Cortex of kidney (tissue), 1 donor: Measurements from ENCODE around the gene GRIFIN.
"Not testable (repeated sequence)": the region's sequence is repeated elsewhere in the genome, so short reads cannot be mapped to it uniquely, and the experiment has no call there.

Experiments
- DNase-seq: peaks from one replicate; lab custom pipeline; 2025; lab: John Stamatoyannopoulos, UW

GRIFIN gene

DNA sequence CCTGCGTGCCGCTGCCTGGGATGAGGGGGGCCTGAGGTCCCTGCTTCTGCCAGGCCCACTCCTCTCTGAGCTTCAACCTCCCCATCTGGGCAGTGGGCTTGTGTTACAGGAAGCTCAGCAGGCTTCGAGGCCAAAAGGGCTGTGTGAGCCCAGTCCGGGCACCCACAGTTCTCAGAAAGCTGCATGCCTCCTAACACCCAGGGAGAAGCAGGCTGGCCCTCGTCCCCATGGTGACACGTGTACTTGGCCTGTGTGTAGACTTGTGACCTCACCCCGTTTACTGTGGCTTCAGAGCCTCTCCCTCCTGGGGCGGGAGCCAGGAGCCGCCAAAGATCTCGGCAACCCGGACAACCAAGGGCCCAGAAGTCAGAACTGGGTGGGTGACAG is 2.2 kb upstream of the GRIFIN start:
- no peak for DNase-seq

DNA sequence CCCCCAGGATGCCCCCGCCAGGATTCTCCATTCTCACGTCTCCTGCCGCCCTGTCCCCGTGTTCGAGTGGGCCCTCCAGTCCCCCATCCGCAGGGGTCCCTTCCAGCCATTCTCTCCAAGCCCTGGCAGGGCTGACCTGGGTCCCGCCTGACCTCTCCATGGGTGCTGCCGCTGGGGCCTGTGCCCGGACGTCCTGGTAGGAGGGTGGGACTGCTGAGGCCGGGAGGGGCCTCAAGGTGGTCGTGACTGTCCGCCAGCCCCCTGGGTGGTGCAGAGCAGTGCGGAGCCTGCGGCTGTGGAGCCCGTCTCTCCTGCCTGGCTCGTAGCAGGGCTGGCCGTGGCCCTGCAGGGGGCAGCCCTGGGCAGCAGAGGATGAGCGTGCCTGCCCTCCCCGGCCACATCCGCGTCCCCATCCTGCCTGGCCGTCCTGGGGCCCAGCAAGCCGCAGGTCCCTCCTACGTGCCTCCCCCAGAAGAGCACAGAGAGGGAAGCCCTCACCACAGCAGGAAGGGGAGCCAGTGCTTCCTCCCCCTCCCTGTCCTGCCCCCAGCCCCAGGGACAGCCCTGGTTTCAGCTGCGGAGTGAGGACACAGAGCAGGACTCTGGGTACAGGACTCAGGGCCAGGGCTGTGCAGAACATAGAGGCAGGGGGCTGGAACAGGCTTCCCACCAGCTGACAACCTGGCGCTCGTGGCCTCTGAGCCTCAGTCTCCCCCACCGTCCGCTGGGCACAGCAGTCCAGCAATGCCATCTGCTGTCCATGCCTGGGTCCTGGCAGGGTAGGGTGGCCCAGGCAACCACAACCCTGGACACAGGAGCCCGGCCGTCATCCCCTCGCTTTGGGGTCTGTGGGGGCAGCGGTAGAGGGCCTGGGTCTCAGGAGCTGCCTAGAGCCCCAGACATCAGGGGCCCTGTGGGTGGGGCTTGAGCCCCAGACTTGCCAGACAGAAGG is 1.5 kb upstream of the GRIFIN start:
- no peak for DNase-seq

DNA sequence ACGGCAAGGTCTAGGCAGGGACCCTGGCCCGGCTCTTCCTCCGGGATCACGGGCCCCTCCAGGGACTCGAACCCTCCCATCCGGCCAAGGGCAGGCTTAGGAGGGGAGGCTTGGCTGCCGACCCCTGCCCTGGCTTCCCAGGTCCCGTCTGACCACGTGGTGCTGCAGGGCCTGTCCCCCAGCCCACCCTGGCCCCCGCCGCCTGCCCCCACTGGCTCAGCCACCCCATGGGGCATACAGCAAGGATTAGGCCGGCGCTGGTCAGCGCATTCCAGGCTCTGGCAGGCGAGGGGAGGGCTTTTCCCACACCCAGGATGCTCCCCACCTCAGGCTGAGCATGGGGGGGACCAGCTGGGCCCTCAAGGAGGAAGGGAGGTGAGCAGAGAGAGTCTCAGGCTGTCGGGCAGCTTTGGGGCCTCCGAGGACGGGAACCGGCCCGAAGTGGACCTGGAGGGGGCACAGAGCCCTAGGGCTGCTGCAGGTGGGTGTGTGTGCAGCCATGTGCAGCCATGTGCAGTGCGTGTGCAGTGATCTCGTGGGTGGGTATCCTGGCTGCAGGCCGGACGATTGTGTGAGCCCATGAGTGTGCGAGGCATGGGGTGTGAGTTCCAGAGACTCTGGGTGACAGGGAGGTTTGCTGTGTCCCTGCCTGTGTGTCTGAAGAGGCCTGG is 713 bp upstream of the GRIFIN start:
- DNase-seq: no peak

DNA sequence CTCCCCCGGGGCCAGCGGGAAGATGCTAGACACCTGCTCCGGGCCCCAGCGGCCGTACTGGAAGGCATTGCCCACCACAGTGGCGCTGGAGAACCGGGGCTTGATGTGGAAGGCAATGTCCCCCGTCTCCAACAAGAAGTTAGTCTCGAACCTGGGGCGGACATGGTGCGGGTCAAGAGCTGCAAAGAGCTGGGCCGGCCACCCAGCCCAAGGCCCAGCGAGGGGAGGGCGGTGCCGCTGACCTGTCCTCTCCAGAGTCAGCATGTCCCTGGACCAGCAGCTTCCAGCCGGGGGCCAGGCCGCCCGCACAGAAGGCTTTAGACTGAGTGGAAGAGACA is 551 bp downstream of the GRIFIN start:
- DNase-seq: no peak

DNA sequence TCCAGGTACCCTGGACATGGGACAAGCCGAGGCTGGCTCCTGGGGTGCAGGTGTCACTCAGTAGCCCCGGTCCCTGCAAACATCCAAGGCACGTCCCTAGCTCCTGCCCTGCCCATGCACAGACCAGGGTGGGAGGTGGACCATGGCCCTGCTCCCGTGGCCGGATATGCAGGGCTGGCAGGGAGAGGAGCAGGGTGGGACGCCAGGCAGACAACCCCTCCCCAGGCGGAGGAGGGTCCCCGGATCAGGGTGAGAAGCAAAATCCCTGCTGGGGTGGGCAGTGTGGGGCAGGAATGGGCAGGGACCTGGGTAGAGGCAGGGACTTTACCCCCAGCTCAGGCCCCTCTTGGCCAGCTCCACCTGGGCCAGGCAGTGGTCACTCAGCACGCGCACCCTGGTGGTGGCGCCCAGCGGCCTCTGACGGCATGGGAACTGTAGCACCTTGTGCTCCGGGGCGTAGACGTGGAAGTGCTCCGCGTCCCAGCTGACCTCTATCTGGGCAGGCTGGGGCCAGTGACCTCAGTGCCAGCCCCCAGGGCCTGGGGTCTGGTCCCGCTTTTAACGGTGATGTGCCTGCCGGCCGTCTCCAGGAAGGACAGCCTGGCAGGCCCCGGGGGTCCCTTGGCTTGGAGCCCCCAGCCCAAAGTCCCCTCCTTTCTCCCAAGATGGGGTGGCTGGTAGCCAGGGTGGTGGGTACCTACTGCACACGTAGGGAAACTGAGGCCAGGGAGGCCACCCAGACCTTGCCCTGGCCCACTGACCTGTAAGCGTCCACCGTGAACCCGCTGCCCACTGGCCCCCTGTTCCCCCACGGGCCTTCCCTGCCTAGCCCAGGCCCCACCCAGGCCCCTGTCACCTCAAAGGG is 1.2 kb downstream of the GRIFIN start:
- no peak for DNase-seq

DNA sequence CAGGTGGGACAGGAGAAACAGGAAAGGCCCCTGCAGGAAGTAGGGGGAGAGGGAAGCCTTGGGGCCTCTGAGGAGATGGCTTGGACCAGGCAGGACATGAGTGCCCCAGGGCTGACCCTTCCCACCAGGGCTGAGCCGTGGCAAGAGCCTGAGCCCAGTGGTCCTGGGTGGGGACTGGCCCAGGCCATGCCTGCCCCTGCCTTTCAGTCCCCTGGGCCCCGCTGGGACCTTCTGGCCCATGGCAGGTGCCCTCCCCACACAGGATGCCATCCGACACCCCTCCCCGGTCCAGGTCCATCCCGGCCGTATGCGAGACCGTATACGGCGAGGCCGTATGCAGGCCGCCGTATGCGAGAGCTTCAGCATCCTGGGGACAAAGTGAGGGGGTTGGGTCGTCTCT is 2.0 kb downstream of the GRIFIN start:
- DNase-seq: no peak

DNA sequence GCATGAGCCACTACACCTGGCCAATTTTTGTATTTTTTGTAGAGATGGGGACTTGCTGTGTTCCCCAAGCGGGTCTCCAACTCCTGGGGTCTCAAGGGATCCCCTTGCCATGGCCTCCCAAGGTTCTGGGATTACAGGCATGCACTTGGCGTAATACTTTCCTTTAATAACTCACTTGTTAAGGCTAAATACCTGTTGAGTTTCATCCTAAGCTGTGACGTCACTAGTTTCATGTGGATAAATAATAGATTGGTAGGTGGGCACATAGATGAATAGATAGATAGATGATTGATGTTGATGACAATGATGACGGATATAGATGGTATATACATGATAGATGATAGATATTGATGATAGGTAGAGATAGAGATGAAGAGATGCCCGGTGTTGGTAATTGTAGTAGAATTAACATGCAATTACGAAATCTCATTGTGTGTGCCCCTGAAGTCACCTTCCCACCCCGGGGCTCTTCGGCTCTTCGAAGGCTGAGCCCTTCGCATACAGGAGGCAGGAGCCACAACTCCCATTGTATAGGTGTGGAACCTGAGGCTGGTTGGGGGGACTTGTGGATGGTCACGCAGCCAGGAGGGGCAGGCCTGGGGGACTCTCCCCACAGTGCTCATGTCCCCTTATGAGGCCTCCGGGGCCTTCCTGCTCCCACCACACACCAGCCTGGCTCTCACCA is 2.6 kb downstream of the GRIFIN start:
- DNase-seq: no peak

DNA sequence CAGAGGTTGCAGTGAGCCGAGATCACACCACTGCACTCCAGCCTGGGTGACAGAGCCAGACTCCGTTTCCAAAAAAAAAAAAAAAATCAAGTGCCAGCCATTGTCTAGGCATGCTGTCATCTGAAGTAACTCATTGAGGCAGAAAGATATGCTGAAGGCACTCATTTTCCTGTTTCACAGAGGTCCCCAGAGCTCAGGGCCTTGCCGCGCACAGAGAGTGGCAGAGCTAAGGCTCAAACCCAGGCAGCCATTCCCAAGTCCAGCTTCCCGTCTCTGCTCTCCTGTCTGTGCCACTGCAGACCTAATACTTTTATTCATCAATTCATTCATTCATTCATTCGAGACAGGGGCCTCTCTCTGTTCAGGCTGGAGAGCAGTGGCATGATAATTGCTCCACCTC is 3.5 kb downstream of the GRIFIN start:
- no peak for DNase-seq

DNA sequence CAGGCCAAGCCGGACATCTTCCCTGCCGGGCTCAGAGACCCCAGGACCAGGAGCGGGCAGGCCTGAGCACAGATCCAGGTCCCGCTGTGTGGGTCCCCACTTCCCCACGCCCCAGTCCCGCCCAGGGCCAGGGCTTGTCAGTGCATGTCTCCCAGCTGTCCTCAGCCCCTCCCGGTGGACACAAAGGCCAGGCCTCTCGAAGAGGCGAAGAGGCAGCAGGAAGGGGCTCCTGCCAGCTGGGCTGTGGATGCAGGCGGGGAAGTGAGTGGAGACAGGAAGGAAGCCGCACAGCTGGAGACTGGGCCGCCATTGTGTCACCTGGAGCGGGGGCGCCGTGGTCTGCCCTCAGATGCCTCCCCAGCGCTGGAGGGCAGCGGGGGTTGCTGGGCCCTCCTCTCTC is 4.8 kb downstream of the GRIFIN start:
- no peak for DNase-seq

DNA sequence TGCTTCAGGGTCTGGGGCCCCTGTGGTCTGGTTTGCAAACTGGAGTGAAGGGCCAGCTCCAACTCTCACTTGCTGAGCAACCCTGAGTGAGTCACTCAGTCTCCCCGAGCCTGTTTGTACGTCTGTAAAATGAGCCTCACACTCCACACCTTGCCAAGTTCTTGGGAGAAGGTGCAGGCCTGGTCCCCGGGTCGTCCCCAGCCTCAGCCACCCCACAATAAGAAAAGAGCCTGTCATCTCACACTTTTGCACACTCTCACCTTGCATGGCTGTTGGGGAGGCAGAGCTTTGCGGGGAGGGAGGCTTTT is 5.2 kb downstream of the GRIFIN start:
- DNase-seq: no peak

DNA sequence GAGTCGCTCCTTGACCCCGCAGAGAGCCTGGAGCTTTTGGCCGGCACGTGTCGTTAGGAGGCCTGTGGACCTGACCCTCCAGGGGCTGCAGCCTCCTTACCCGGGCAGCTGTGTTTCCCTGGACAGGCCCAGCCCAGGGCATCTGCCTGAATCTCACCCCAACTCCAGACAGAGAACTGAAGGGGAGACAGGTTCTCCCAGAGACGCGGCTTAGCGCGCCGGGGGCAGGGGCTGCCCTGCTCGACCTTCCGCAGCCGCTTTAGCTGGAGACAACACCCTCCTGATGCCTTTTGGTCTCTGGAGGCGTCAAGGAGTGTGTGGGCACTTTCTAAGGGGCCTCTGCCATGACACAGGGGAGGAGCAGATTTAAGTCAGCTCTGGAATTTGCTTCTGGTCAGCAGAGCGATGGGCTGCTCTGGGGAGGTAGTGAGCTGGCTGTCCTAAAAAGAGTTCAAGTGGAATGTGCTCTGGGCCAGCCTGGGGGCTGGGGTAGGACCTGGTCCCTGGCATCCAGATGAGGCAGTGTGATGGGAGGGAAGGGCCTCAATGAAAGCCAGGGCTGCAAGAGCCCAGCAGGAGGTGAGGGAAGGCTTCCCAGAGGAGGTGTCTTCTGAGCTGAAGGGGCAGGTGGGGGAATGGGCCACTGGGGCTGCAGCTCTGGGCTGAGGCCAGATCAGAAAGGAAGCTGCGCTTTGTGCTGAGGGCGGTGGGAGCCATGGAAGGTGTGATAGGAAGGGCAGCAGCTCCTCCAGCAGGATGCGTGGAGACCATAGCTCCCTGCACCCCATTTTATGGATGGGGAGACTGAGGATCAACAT is 5.8 kb downstream of the GRIFIN start:
- DNase-seq: no peak

DNA sequence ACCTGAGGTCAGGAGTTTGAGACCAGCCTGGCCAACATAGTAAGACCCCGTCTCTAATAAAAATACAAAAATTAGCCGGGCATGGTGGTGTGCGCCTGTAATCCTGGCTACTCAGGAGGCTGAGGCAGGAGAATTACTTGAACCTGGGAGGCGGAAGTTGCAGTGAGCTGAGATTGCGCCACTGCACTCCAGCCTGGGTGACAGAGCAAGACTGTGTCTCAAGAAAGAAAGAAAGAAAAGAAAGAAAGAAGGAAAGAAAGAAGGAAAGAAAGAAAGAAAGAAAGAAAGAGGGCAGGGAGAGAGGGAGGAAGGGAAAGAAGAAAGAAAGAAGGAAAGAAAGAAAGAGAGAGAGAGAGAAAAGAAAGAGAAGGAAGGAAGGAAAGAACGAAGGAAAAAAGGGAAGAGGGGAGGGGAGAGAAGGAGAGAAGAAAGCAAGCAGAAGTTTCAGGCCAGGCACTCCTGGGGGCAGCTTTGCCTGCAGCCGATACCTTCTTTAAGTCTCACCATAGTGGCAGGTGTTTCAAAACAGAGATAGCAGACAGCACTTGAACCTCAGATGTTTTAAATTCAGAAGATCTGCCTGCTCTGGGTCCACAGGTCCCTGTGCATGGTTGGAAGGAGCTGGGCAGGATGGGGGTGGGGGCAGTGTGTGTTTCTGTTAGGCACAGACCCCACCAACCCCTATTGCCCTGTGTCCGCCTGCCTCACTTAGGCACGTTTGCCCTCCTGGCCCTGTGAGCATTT is 6.6 kb downstream of the GRIFIN start:
- DNase-seq: not testable (repeated sequence)

DNA sequence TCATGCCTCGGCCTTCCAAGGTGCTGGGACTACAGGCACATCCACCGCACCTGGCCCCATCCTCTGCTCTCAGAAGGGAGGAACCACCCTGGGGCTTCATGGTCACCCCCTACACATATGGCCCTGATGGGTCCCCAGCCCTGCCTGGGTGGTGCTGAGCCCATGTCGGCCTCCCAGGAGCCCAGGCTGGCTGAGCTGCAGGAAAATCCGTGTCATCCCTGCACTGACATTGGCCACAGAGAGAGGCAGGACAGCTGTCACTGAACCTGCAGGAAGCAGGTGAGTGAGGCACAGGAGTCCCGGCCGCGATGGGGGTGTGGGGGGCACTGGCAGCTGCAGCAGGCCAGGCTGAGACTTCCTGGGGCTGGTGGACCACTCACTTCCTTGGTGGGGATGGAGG is 8.0 kb downstream of the GRIFIN start:
- no peak for DNase-seq

DNA sequence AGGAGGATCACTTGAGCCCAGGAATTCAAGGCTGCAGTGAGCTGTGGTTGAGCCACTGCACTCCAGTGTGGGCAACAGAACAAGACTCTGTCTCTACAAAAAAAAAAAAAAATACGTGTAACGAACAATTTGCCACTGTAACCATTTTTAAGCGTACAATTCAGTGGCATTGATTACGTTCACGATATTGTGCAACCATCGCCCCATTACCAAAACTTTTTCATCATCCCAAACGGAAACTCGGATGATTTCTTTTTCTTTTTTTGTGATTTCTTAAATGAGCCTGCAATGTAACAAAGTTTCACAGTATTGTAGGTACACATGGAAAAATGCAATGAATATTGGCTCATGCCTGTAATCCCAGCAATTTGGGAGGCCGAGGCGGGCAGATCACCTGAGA is 9.5 kb downstream of the GRIFIN start:
- DNase-seq: no peak

DNA sequence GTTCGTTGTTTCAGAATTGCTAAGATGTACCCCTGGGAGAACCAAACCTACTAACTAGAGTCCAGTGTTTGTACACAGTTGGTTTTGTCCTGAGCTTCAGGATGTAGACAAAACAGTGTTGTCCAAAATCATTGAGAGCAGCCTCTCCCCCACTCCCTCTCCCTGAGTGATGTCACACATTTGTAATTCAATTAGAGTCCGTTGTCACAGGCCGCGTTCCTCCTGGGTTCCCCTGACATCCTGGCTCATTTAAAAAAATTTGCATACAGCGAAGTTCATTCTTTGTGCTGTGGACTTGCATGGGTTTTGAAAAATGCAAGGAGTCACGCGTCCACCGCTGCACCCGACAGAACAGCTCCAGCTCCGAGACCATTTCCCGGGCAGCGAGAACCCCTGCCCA is 10.3 kb downstream of the GRIFIN start:
- no peak for DNase-seq

DNA sequence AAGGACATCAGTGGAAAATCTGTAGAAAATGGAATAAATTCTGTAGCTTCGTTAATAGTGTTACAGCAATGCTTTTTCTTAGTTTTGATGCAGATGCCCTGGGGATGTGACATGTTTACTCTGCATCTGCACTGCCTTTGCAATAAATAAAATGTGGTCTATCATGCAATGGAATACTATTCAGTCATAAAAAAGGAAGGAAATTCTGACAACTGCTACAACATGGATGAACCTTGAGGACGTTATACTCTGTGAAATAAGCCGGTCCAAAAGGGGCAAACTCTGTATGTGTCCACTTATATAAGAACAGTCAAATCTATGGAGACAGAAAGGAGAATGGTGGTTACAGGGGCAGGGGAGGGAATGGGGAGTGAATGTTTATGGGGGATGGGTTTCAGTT is 13.5 kb downstream of the GRIFIN start:
- no peak for DNase-seq

DNA sequence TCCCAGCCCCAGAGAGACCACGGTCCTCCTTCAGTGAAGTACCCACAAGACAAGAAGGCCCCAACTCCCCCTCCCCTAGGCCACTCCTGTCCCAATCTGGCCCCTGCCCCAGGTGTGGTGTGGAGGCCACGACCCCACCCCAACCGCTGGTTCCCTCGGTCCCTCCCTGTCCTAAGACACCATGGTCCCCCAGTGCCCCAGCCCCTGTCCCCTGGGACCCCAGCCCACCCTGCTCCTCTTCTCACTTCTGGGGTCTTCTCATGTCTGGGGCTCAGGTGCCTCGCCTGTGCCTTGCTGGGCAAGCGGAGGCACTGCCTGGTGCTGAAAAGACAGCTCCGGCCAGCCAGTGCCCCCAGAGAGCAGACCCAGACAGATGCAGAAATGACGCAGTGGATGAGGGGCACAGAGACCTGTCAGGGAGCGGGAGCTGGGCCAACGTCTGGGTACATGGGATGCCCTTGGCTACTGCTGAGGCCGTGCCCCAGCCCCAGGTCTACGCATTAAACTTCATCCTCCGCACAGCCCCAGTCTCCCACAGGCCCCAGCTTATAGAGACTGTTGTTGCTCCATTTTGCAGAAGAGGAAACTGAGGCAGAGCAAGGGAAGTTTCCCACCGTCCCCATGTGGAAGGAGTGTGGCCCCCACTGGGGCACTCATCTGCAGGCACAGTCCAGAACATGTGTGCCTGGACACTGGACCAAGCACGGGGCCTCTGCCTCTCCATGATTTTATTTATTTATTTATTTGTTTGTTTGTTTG is 14.8 kb downstream of the GRIFIN start:
- no peak for DNase-seq

DNA sequence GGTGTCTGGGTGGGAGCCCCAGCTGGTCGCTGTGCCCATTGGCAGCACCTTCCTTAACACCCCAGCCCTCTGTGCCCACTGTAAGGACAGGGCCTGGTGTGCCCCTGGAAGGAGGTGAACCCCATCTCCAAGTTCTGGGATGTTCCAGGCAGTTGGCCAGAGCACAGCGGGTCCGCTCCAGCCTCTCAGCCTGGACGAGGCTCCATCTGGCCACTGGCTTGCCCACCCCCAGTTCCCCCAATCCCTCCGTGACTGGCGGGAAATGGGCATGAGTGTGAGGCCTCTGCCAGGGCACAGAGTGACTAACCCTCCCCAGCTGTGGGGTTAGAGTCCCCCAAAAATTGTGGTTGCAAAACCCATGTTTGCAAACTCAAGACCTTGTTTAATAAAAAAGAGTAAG is 15.6 kb downstream of the GRIFIN start:
- DNase-seq: no peak

DNA sequence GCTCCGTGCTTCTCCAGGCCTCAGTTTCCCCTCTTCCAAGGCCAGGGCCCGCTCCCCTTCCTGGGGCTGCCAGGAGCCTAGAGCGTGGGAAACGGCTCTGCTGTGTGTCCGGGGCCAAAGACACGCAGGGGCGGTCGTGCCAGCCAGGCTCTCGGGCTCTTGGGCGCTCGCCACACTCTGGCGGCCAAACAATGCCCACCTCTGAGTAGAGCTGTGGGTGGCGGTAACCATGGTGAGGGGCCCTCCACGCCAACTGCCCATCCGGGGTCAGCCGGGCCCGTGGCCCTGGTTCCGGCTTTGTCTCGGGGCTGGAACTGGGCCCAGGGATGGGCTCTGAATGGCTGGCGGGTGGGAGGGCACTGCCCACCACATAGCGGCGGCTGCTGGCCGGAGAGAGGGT is 16.0 kb downstream of the GRIFIN start:
- no peak for DNase-seq

DNA sequence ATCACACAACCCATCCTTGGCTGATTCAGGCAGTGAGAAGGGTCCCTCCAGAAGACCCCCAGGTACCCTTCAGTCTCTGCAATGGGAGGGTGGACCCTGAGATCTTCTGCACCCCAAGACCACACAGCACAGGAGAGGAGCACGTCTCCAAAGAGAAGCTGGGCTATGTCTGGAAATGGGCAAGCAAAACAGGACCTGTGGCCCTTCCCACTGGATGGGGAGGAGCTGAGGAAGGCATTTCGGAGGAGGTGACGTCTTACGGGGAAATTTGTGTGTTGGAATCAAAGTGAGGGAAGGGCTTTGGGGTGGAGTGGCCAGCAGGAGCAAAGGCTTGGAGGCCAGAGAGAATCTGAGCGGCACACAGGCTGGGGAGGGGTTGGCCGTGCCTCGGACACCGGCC is 16.5 kb downstream of the GRIFIN start:
- DNase-seq: no peak
